Measurements from ENCODE around the gene GSS.
"Not testable (repeated sequence)": the region's sequence is repeated elsewhere in the genome, so short reads cannot be mapped to it uniquely, and the experiment has no call there.

Gene GSS

GRCh38 chr20:34883087-34883688 is 72.4 kb downstream of the GSS start:
- H4K8ac ChIP-seq (ENCODE audit: low read length), result no peak overlapping the region
- H4K91ac ChIP-seq (ENCODE audit: low read length), result no peak overlapping the region
- H3K9ac ChIP-seq (ENCODE audit: low read length), result no peak overlapping the region
- no peak overlapping the region for H3K4me3 ChIP-seq (ENCODE audit: insufficient read depth in 1 of 2, low read depth in 1 of 2, low read length in 2 of 2)
- no peak overlapping the region for H2BK5ac ChIP-seq (ENCODE audit: low read depth, low read length, poor library complexity, severe bottlenecking)
- peaks cover 8% of the 10 kb centered on the region for H3K79me1 ChIP-seq (replicated peaks; ENCODE audit: low read length, poor library complexity, severe bottlenecking)
- no peak overlapping the region for H3K23ac ChIP-seq (ENCODE audit: low read length in 2 of 2)
- H3K4me2 ChIP-seq (ENCODE audit: low read length, poor library complexity, severe bottlenecking), result no peak overlapping the region
- H2BK12ac ChIP-seq (ENCODE audit: low read length in 2 of 2), result no peak overlapping the region
- H3K18ac ChIP-seq (ENCODE audit: low read depth in 1 of 2, low read length in 2 of 2), result no peak overlapping the region
- peaks cover 7 to 41% of the 10 kb centered on the region in 2 experiments for H3K36me3 ChIP-seq (ENCODE audit: control insufficient read depth in 1 of 2, insufficient read depth in 2 of 2, low read depth in 1 of 2, low read length in 2 of 2)
- no peak overlapping the region for H3K14ac ChIP-seq (ENCODE audit: low read length in 2 of 2)
- no peak overlapping the region for H2AK5ac ChIP-seq (ENCODE audit: low read length, severe bottlenecking)
- H3K4ac ChIP-seq (ENCODE audit: low read depth in 1 of 2, low read length in 2 of 2), result no peak overlapping the region
- peaks cover 2% of the 10 kb centered on the region for H3K4me1 ChIP-seq (ENCODE audit: control insufficient read depth, insufficient read depth, low read depth, low read length)
- no peak overlapping the region for H2BK120ac ChIP-seq (ENCODE audit: low read depth, low read length)
- DNase-seq, result no peak
- H3K27ac ChIP-seq (ENCODE audit: low read length, poor library complexity, severe bottlenecking), result no peak overlapping the region
- H2BK15ac ChIP-seq (ENCODE audit: low read depth, poor library complexity, severe bottlenecking), result no peak overlapping the region
- H3K27me3 ChIP-seq (ENCODE audit: control insufficient read depth in 1 of 2, insufficient read depth in 1 of 2, low read length in 2 of 2), result no peaks in the 10 kb centered on the region
- H3K9me3 ChIP-seq (ENCODE audit: control insufficient read depth, low read length), result no peaks in the 10 kb centered on the region
- H2AFZ ChIP-seq (ENCODE audit: low read depth, low read length), result no peak overlapping the region

- H2AFZ ChIP-seq (ENCODE audit: low read depth, low read length), result no peak overlapping the region
- no peaks in the 10 kb centered on the region for H3K27me3 ChIP-seq (ENCODE audit: control insufficient read depth in 1 of 2, insufficient read depth in 1 of 2, low read length in 2 of 2)
- 91% methylated on average over 1 of the region's 2 CpGs for WGBS
- H3K18ac ChIP-seq (ENCODE audit: low read depth in 1 of 2, low read length in 2 of 2), result no peak overlapping the region
- H2AK5ac ChIP-seq (ENCODE audit: low read length, severe bottlenecking), result no peak overlapping the region
- H3K36me3 ChIP-seq (ENCODE audit: control insufficient read depth in 1 of 2, insufficient read depth in 2 of 2, low read depth in 1 of 2, low read length in 2 of 2), result peaks cover 7 to 35% of the 10 kb centered on the region in 2 experiments
- H3K9ac ChIP-seq (ENCODE audit: low read length), result no peak overlapping the region
- H3K9me3 ChIP-seq (ENCODE audit: control insufficient read depth, low read length), result no peaks in the 10 kb centered on the region
- peaks cover 5% of the 10 kb centered on the region for H3K4me1 ChIP-seq (ENCODE audit: control insufficient read depth, insufficient read depth, low read depth, low read length)
- H2BK12ac ChIP-seq (ENCODE audit: low read length in 2 of 2), result no peak overlapping the region
- no peak overlapping the region for H2BK120ac ChIP-seq (ENCODE audit: low read depth, low read length)
- no peak overlapping the region for H3K4me2 ChIP-seq (ENCODE audit: low read length, poor library complexity, severe bottlenecking)
- no peak overlapping the region for H3K23ac ChIP-seq (ENCODE audit: low read length in 2 of 2)
- no peak overlapping the region for H3K14ac ChIP-seq (ENCODE audit: low read length in 2 of 2)
- peaks cover 15% of the 10 kb centered on the region for H3K79me1 ChIP-seq (replicated peaks; ENCODE audit: low read length, poor library complexity, severe bottlenecking)
- H4K91ac ChIP-seq (ENCODE audit: low read length), result no peak overlapping the region
- no peak overlapping the region for H3K4ac ChIP-seq (ENCODE audit: low read depth in 1 of 2, low read length in 2 of 2)
- no peak overlapping the region for H2BK15ac ChIP-seq (ENCODE audit: low read depth, poor library complexity, severe bottlenecking)
- H3K27ac ChIP-seq (ENCODE audit: low read length, poor library complexity, severe bottlenecking), result no peak overlapping the region
- H3K4me3 ChIP-seq (ENCODE audit: insufficient read depth in 1 of 2, low read depth in 1 of 2, low read length in 2 of 2), result no peak overlapping the region
- no peak overlapping the region for H2BK5ac ChIP-seq (ENCODE audit: low read depth, low read length, poor library complexity, severe bottlenecking)
- H4K8ac ChIP-seq (ENCODE audit: low read length), result no peak overlapping the region
- no peak for DNase-seq
Observed at GRCh38 chr20:34881689-34882088, 73.9 kb downstream of the GSS start.

GRCh38 chr20:34880971-34881370 is 74.6 kb downstream of the GSS start:
- not testable (repeated sequence) for H3K27me3 ChIP-seq (ENCODE audit: control insufficient read depth in 1 of 2, insufficient read depth in 1 of 2, low read length in 2 of 2); H4K91ac ChIP-seq (ENCODE audit: low read length); H2BK15ac ChIP-seq (ENCODE audit: low read depth, poor library complexity, severe bottlenecking); H2BK12ac ChIP-seq (ENCODE audit: low read length in 2 of 2); H3K14ac ChIP-seq (ENCODE audit: low read length in 2 of 2); DNase-seq; H3K4me1 ChIP-seq (ENCODE audit: control insufficient read depth, insufficient read depth, low read depth, low read length); H3K4me2 ChIP-seq (ENCODE audit: low read length, poor library complexity, severe bottlenecking); H2BK120ac ChIP-seq (ENCODE audit: low read depth, low read length); H3K18ac ChIP-seq (ENCODE audit: low read depth in 1 of 2, low read length in 2 of 2); H3K27ac ChIP-seq (ENCODE audit: low read length, poor library complexity, severe bottlenecking); H3K4ac ChIP-seq (ENCODE audit: low read depth in 1 of 2, low read length in 2 of 2); H3K9me3 ChIP-seq (ENCODE audit: control insufficient read depth, low read length); H2AK5ac ChIP-seq (ENCODE audit: low read length, severe bottlenecking); H2BK5ac ChIP-seq (ENCODE audit: low read depth, low read length, poor library complexity, severe bottlenecking); H3K23ac ChIP-seq (ENCODE audit: low read length in 2 of 2); H4K8ac ChIP-seq (ENCODE audit: low read length); H3K4me3 ChIP-seq (ENCODE audit: insufficient read depth in 1 of 2, low read depth in 1 of 2, low read length in 2 of 2); H3K9ac ChIP-seq (ENCODE audit: low read length); H2AFZ ChIP-seq (ENCODE audit: low read depth, low read length)
- Histone ChIP-seq H3K36me3 (ENCODE audit: control insufficient read depth in 1 of 2, insufficient read depth in 2 of 2, low read depth in 1 of 2, low read length in 2 of 2) (peaks cover 7 to 33% of the 10 kb centered on the region in 2 experiments), H3K79me1 (replicated peaks; ENCODE audit: low read length, poor library complexity, severe bottlenecking) (peaks cover 17% of the 10 kb centered on the region)
- WGBS, result 98% methylated on average over 5 of the region's 7 CpGs

- no peak overlapping the region for H2BK15ac ChIP-seq (ENCODE audit: low read depth, poor library complexity, severe bottlenecking)
- H3K79me1 ChIP-seq (replicated peaks; ENCODE audit: low read length, poor library complexity, severe bottlenecking), result peaks cover 17% of the 10 kb centered on the region
- no peak overlapping the region for H4K8ac ChIP-seq (ENCODE audit: low read length)
- H3K4me3 ChIP-seq (ENCODE audit: insufficient read depth in 1 of 2, low read depth in 1 of 2, low read length in 2 of 2), result no peak overlapping the region
- H3K27me3 ChIP-seq (ENCODE audit: control insufficient read depth in 1 of 2, insufficient read depth in 1 of 2, low read length in 2 of 2), result no peaks in the 10 kb centered on the region
- WGBS, result 96% methylated on average over 3 of the region's 6 CpGs
- H2BK12ac ChIP-seq (ENCODE audit: low read length in 2 of 2), result no peak overlapping the region
- no peak overlapping the region for H3K9ac ChIP-seq (ENCODE audit: low read length)
- peaks cover 7 to 27% of the 10 kb centered on the region in 2 experiments for H3K36me3 ChIP-seq (ENCODE audit: control insufficient read depth in 1 of 2, insufficient read depth in 2 of 2, low read depth in 1 of 2, low read length in 2 of 2)
- no peak overlapping the region for H2AFZ ChIP-seq (ENCODE audit: low read depth, low read length)
- H2AK5ac ChIP-seq (ENCODE audit: low read length, severe bottlenecking), result no peak overlapping the region
- H3K4ac ChIP-seq (ENCODE audit: low read depth in 1 of 2, low read length in 2 of 2), result no peak overlapping the region
- H3K4me1 ChIP-seq (ENCODE audit: control insufficient read depth, insufficient read depth, low read depth, low read length), result peaks cover 9% of the 10 kb centered on the region
- no peak overlapping the region for H3K27ac ChIP-seq (ENCODE audit: low read length, poor library complexity, severe bottlenecking)
- no peak overlapping the region for H4K91ac ChIP-seq (ENCODE audit: low read length)
- no peak overlapping the region for H3K23ac ChIP-seq (ENCODE audit: low read length in 2 of 2)
- no peaks in the 10 kb centered on the region for H3K9me3 ChIP-seq (ENCODE audit: control insufficient read depth, low read length)
- H3K18ac ChIP-seq (ENCODE audit: low read depth in 1 of 2, low read length in 2 of 2), result no peak overlapping the region
- peak overlapping the region in 1 of 2 experiments; percentile 60 for H3K14ac ChIP-seq (ENCODE audit: low read length in 2 of 2)
- peak overlapping the region; percentile 11 for H3K4me2 ChIP-seq (ENCODE audit: low read length, poor library complexity, severe bottlenecking)
- H2BK5ac ChIP-seq (ENCODE audit: low read depth, low read length, poor library complexity, severe bottlenecking), result no peak overlapping the region
- peak overlapping the region; percentile 49 for H2BK120ac ChIP-seq (ENCODE audit: low read depth, low read length)
- no peak for DNase-seq
Observed at GRCh38 chr20:34880215-34880850, 75.3 kb downstream of the GSS start.

All from mesenchymal stem cell (in vitro differentiated cells and primary cell).